Eye (tissue), 1 donor: Measurements from ENCODE around the gene PPP1R16B.

Source experiments
- DNase-seq: peaks from one replicate; pipeline ENCODE4 v3.0.0-alpha.2; 2015

PPP1R16B gene

GRCh38 chr20:38805502-38805957, at the start of gene PPP1R16B:
TSS of gene PPP1R16B (plus strand) at chr20:38805697. CDS start at chr20:38835926, 30,229 bp downstream.
- DNase-seq, result peak; percentile 83

GRCh38 chr20:38757145-38757775, 48.2 kb upstream of the PPP1R16B start:
- no peak for DNase-seq

GRCh38 chr20:38759106-38759505, 46.4 kb upstream of the PPP1R16B start:
- DNase-seq, result no peak

- no peak for DNase-seq
Observed at GRCh38 chr20:38760978-38761377, 44.5 kb upstream of the PPP1R16B start.

- DNase-seq, result no peak
Observed at GRCh38 chr20:38762174-38762573, 43.3 kb upstream of the PPP1R16B start.

- DNase-seq, result no peak
Observed at GRCh38 chr20:38763616-38764015, 41.9 kb upstream of the PPP1R16B start.

- DNase-seq, result peak; percentile 26
Observed at GRCh38 chr20:38764567-38765318, 40.8 kb upstream of the PPP1R16B start.

- DNase-seq, result no peak
Observed at GRCh38 chr20:38766071-38766470, 39.4 kb upstream of the PPP1R16B start.

- no peak for DNase-seq
Observed at GRCh38 chr20:38769376-38770295, 35.9 kb upstream of the PPP1R16B start.

- DNase-seq, result peak; percentile 36
Observed at GRCh38 chr20:38770546-38770945, 35.0 kb upstream of the PPP1R16B start.

GRCh38 chr20:38770970-38771369, 34.5 kb upstream of the PPP1R16B start:
- DNase-seq, result no peak

GRCh38 chr20:38771621-38772020, 33.9 kb upstream of the PPP1R16B start:
- no peak for DNase-seq

- no peak for DNase-seq
Observed at GRCh38 chr20:38774167-38774566, 31.3 kb upstream of the PPP1R16B start.

GRCh38 chr20:38776363-38776762, 29.1 kb upstream of the PPP1R16B start:
- no peak for DNase-seq

GRCh38 chr20:38779247-38780097, 26.0 kb upstream of the PPP1R16B start:
- peak; percentile 30 for DNase-seq

GRCh38 chr20:38782275-38782674, 23.2 kb upstream of the PPP1R16B start:
- DNase-seq, result no peak

GRCh38 chr20:38787870-38788269, 17.6 kb upstream of the PPP1R16B start:
- no peak for DNase-seq

- no peak for DNase-seq
Observed at GRCh38 chr20:38789503-38790199, 15.8 kb upstream of the PPP1R16B start.

GRCh38 chr20:38790200-38791053, 15.1 kb upstream of the PPP1R16B start:
- peak; percentile 27 for DNase-seq

GRCh38 chr20:38791291-38791690, 14.2 kb upstream of the PPP1R16B start:
- no peak for DNase-seq

GRCh38 chr20:38791940-38792339, 13.6 kb upstream of the PPP1R16B start:
- DNase-seq, result no peak
